H9 (cell line): ENCODE results near the gene TRAPPC2L. TPM values are rescaled to one million over a fixed set of nuclear protein-coding genes. Genes with fewer than 3 reads are reported as not detected.

ENCODE experiments used
- DNase-seq: peaks from one replicate; pipeline ENCODE4 v3.0.0-alpha.2; 2017
- H2AFZ ChIP-seq: one replicate; pipeline ENCODE4 v1.6.1; 2013; ENCODE audit warnings: mild to moderate bottlenecking, low read length, control low read depth, moderate library complexity
- H2AK5ac ChIP-seq: 2 replicates; pipeline ENCODE4 v1.6.1; 2013; ENCODE audit warnings: low read length, control low read depth, mixed read lengths; ENCODE audit not compliant: insufficient read length
- H2BK120ac ChIP-seq: one replicate; pipeline ENCODE4 v1.6.1; 2013; ENCODE audit warnings: low read depth, mild to moderate bottlenecking, low read length, control low read depth, inconsistent platforms; ENCODE audit not compliant: poor library complexity, severe bottlenecking
- H2BK12ac ChIP-seq: 2 replicates; pipeline ENCODE4 v1.6.1; 2013; ENCODE audit warnings: low read length, control low read depth, mixed read lengths, low read depth; ENCODE audit not compliant: insufficient read length
- H2BK15ac ChIP-seq: 2 replicates; pipeline ENCODE4 v1.6.1; 2013; ENCODE audit warnings: low read depth, low read length, control low read depth
- H2BK20ac ChIP-seq: one replicate; pipeline ENCODE4 v1.6.1; 2013; ENCODE audit warnings: low read depth, mild to moderate bottlenecking, low read length, control low read depth, inconsistent platforms; ENCODE audit not compliant: poor library complexity, severe bottlenecking
- H2BK5ac ChIP-seq: 2 replicates; pipeline ENCODE4 v1.6.1; 2013; ENCODE audit warnings: low read length, control low read depth, mixed read lengths; ENCODE audit not compliant: insufficient read length
- H3K14ac ChIP-seq: 2 replicates; pipeline ENCODE4 v1.6.1; 2013; ENCODE audit warnings: low read length, control low read depth; ENCODE audit not compliant: insufficient read depth
- H3K18ac ChIP-seq: 2 replicates; pipeline ENCODE4 v1.6.1; 2013; ENCODE audit warnings: low read depth, mild to moderate bottlenecking, mixed read lengths, low read length, control low read depth; ENCODE audit not compliant: insufficient read length
- H3K23ac ChIP-seq: 2 replicates; pipeline ENCODE4 v1.6.1; 2013; ENCODE audit warnings: low read length, control low read depth, mixed read lengths, low read depth; ENCODE audit not compliant: insufficient read length
- H3K23me2 ChIP-seq: 2 replicates; pipeline ENCODE4 v1.6.1; 2013; ENCODE audit warnings: low read depth, mild to moderate bottlenecking, mixed read lengths, low read length, control low read depth; ENCODE audit not compliant: insufficient read length, poor library complexity, severe bottlenecking
- H3K27ac ChIP-seq: 2 replicates; pipeline ENCODE4 v1.5.1; 2013; ENCODE audit warnings: low read length, control low read depth, mixed read lengths, low read depth; ENCODE audit not compliant: insufficient read length
- H3K27me3 ChIP-seq: 2 replicates; pipeline ENCODE4 v1.6.1; 2013; ENCODE audit warnings: low read length, control low read depth, inconsistent platforms; ENCODE audit not compliant: insufficient read depth
- H3K4ac ChIP-seq: 2 replicates; pipeline ENCODE4 v1.6.1; 2013; ENCODE audit warnings: low read depth, mild to moderate bottlenecking, control low read depth, inconsistent platforms, low read length, moderate library complexity
- H3K4me1 ChIP-seq: 2 replicates; pipeline ENCODE4 v1.6.1; 2013; ENCODE audit warnings: low read length, control low read depth, inconsistent platforms; ENCODE audit not compliant: insufficient read depth
- H3K4me2 ChIP-seq: 2 replicates; pipeline ENCODE4 v1.6.1; 2013; ENCODE audit warnings: low read length, control low read depth, mixed read lengths; ENCODE audit not compliant: insufficient read length, insufficient read depth
- H3K56ac ChIP-seq: 2 replicates; pipeline ENCODE4 v1.6.1; 2013; ENCODE audit warnings: low read depth, mild to moderate bottlenecking, mixed read lengths, low read length, control low read depth; ENCODE audit not compliant: insufficient read length
- H3K79me1 ChIP-seq: 2 replicates; pipeline ENCODE4 v1.6.1; 2013; ENCODE audit warnings: low read depth, mild to moderate bottlenecking, moderate library complexity, low read length, control low read depth, inconsistent platforms; ENCODE audit not compliant: insufficient read depth, poor library complexity, severe bottlenecking
- H3K79me2 ChIP-seq: 2 replicates; pipeline ENCODE4 v1.6.1; 2013; ENCODE audit warnings: low read length, control low read depth, inconsistent platforms; ENCODE audit not compliant: insufficient read depth
- H3K9ac ChIP-seq: 2 replicates; pipeline ENCODE4 v1.6.1; 2013; ENCODE audit warnings: low read length, control low read depth, mixed read lengths; ENCODE audit not compliant: insufficient read length; ENCODE audit errors: extremely low read depth
- H3K9me3 ChIP-seq: one replicate; pipeline ENCODE4 v1.6.1; 2013; ENCODE audit warnings: low read depth, low read length, inconsistent platforms; ENCODE audit not compliant: control insufficient read depth
- H3T11ph ChIP-seq: one replicate; pipeline ENCODE4 v1.6.1; 2013; ENCODE audit warnings: mild to moderate bottlenecking, low read length, control low read depth, inconsistent platforms
- H4K20me1 ChIP-seq: one replicate; pipeline ENCODE4 v1.6.1; 2013; ENCODE audit not compliant: control insufficient read depth, insufficient read length, insufficient read depth
- H4K5ac ChIP-seq: 2 replicates; pipeline ENCODE4 v1.6.1; 2013; ENCODE audit warnings: low read depth, mild to moderate bottlenecking, mixed read lengths, low read length, control low read depth; ENCODE audit not compliant: insufficient read length
- H4K8ac ChIP-seq: replicated peaks from 2 replicates; pipeline ENCODE4 v1.6.1; 2013; ENCODE audit warnings: low read length, control low read depth, mixed read lengths, low read depth; ENCODE audit not compliant: insufficient read length
- H4K91ac ChIP-seq: 2 replicates; pipeline ENCODE4 v1.6.1; 2013; ENCODE audit warnings: low read depth, mild to moderate bottlenecking, moderate library complexity, mixed read lengths, low read length, control low read depth; ENCODE audit not compliant: insufficient read length
- H3K27ac Mint-ChIP-seq, 3 experiments: 2 replicates in 2 of 3; 3 replicates in 1 of 3; pipeline ENCODE4 v1.8.0; 2020 to 2021; ENCODE audit warnings: mixed read lengths in 3 of 3, mild to moderate bottlenecking in 1 of 3, moderate library complexity in 1 of 3
- H3K27me3 Mint-ChIP-seq: 2 replicates; pipeline ENCODE4 v1.8.0; 2021; ENCODE audit warnings: low read depth, mild to moderate bottlenecking, moderate library complexity, mixed read lengths
- H3K36me3 Mint-ChIP-seq, 3 experiments: 2 replicates in 2 of 3; 3 replicates in 1 of 3; pipeline ENCODE4 v1.8.0; 2020 to 2021; ENCODE audit warnings: low read depth in 3 of 3, mixed read lengths in 3 of 3; ENCODE audit not compliant: insufficient read depth in 1 of 3
- H3K4me1 Mint-ChIP-seq, 2 experiments: 2 replicates each; pipeline ENCODE4 v1.8.0; 2020; ENCODE audit warnings: mixed read lengths in 2 of 2
- H3K4me3 Mint-ChIP-seq, 2 experiments: 2 replicates in 1 of 2; 3 replicates in 1 of 2; pipeline ENCODE4 v1.8.0; 2020 to 2021; ENCODE audit warnings: mild to moderate bottlenecking in 2 of 2, mixed read lengths in 2 of 2, moderate library complexity in 1 of 2
- H3K9me3 Mint-ChIP-seq, 2 experiments: 2 replicates in 1 of 2; 3 replicates in 1 of 2; pipeline ENCODE4 v1.8.0; 2020; ENCODE audit warnings: mild to moderate bottlenecking in 2 of 2, mixed read lengths in 2 of 2, moderate library complexity in 1 of 2
- WGBS: extraction: QIAGEN DNeasy Blood & Tissue Kit; methylation state at CpG from one replicate; pipeline ENCODE4 v1.1.7; 2013; ENCODE audit warnings: missing lambda C conversion rate, low lambda C conversion rate, mixed read lengths; ENCODE audit not compliant: insufficient read length; ENCODE audit errors: extremely low coverage; 5-methylcytosine and 5-hydroxymethylcytosine counted together
- total RNA-seq: library from RNA; stranded (reverse); gene quantifications from 2 replicates; pipeline ENCODE4 v1.2.1, GENCODE V29; 2021
- TF ChIP-seq, protein P1 (sequence below): fragments of 200-600 bp; sonication (generic); conservative IDR thresholded peaks from 3 replicates; pipeline ENCODE4 v1.8.0; 2021; ENCODE audit warnings: antibody characterized with exemption, mild to moderate bottlenecking

Gene TRAPPC2L
- total RNA-seq, 1 experiment from 2014 or later: 90.3 TPM

- Mint-ChIP-seq H3K27me3 (peaks cover 11% of the 10 kb centered on the region), H3K9me3 (peaks cover 0 to 8% of the 10 kb centered on the region in 2 experiments; a peak in 4 of 5 replicates)
- H3K9ac ChIP-seq: no peak overlapping the region
Measured at GRCh38 chr16:88891083-88891482, 34.2 kb downstream of the TRAPPC2L start.

More at GRCh38 chr16:88891083-88891482, 34.2 kb downstream of the TRAPPC2L start:
- Histone ChIP-seq H4K20me1 (no peaks in the 10 kb centered on the region), H2AK5ac (no peak overlapping the region), H2BK15ac (no peak overlapping the region), H3K4me2 (no peak overlapping the region), H3K27ac (no peak overlapping the region), H3K56ac (no peak overlapping the region), H3K9me3 (no peaks in the 10 kb centered on the region), H3K14ac (no peak overlapping the region), H2BK120ac (no peak overlapping the region), H3K23me2 (no peaks in the 10 kb centered on the region), H2BK5ac (no peak overlapping the region), H2BK12ac (no peak overlapping the region), H2BK20ac (no peak overlapping the region), H3K23ac (no peak overlapping the region), H4K5ac (no peak overlapping the region), H3T11ph (no peak overlapping the region), H3K79me2 (no peaks in the 10 kb centered on the region), H3K18ac (no peak overlapping the region), H3K27me3 (no peaks in the 10 kb centered on the region), H3K79me1 (no peaks in the 10 kb centered on the region), H2AFZ (no peak overlapping the region), H3K4me1 (no peaks in the 10 kb centered on the region), H4K91ac (no peak overlapping the region), H3K4ac (no peak overlapping the region), H4K8ac (no peak overlapping the region)
- WGBS: no CpG with 5 or more reads among the region's 16 CpGs
- no peak overlapping the region for H3K27ac Mint-ChIP-seq
- no peaks in the 10 kb centered on the region for H3K36me3 Mint-ChIP-seq
- no peak overlapping the region for H3K4me3 Mint-ChIP-seq
- H3K4me1 Mint-ChIP-seq: no peaks in the 10 kb centered on the region
- TF ChIP-seq, protein P1, sequence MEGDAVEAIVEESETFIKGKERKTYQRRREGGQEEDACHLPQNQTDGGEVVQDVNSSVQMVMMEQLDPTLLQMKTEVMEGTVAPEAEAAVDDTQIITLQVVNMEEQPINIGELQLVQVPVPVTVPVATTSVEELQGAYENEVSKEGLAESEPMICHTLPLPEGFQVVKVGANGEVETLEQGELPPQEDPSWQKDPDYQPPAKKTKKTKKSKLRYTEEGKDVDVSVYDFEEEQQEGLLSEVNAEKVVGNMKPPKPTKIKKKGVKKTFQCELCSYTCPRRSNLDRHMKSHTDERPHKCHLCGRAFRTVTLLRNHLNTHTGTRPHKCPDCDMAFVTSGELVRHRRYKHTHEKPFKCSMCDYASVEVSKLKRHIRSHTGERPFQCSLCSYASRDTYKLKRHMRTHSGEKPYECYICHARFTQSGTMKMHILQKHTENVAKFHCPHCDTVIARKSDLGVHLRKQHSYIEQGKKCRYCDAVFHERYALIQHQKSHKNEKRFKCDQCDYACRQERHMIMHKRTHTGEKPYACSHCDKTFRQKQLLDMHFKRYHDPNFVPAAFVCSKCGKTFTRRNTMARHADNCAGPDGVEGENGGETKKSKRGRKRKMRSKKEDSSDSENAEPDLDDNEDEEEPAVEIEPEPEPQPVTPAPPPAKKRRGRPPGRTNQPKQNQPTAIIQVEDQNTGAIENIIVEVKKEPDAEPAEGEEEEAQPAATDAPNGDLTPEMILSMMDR: no peak
- no peak for DNase-seq
